ENCODE results near the gene YTHDF2. TPM values are rescaled to one million over a fixed set of nuclear protein-coding genes. Genes with fewer than 3 reads are reported as not detected.

The YTHDF2 gene
- total and polyA plus RNA-seq, 12 donors: 41.0 to 95.0 (median 67.7) TPM

DNA sequence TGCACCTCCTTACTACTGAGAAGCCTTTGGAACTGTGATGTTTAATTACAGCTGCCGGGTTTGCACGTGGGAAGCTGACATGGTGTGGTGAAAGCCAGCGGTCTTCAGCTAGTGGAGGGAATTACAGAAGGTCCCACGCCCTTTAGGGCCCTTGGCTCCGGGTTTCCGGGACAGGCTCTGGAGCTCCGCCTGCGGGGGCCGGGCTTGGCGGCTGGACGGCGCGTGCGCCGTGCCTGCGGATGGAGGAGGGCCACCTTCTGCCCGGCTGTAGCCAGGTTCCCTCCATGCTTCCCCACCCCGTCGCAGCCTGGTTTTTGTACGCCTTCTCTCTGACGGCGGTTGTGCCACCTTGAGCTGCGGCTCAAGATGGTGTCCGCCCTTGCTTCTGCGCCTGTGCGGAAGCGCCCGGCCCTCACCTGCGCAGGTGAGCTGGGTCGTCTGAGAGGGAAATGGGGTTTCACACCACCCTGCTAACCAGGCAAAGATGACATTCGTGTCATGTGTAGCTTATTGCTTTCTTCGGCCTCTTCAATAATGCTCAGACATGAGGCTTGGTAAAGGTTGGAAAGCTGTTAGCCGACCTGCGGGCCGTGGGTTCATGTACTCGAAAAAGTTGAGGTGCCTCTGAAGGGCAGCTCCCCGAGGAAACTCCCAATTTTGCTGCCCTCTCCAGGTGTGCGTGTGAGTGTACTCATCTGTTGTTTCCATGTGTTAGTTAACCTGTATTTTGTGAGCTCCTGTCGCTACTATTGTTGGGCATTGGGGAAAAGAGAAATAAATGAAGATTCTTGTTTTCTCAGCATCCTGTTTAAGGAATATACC is 38.6 kb downstream of the YTHDF2 start:
- intact Hi-C loops (cut with DNase I): no loop called here
- Histone ChIP-seq H3K4me3 (peak overlapping the region in 2 of 4 donors; percentile 40 to 45), H3K36me3 (replicated peaks in 1 of 2) (no peaks in the 10 kb centered on the region), H3K27ac (peak overlapping the region in 2 of 5 donors; percentile 4 to 37), H3K9me3 (replicated peaks in 1 of 3) (no peaks in the 10 kb centered on the region), H3K4me1 (replicated peaks in 1 of 2) (peaks cover 6 to 24% of the 10 kb centered on the region in 2 donors), H3K27me3 (no peaks in the 10 kb centered on the region)
- TF ChIP-seq POLR2A (IDR thresholded peaks at IDR 0.05): peak in 1 of 2 donors; percentile 13
- TF ChIP-seq, protein P1, sequence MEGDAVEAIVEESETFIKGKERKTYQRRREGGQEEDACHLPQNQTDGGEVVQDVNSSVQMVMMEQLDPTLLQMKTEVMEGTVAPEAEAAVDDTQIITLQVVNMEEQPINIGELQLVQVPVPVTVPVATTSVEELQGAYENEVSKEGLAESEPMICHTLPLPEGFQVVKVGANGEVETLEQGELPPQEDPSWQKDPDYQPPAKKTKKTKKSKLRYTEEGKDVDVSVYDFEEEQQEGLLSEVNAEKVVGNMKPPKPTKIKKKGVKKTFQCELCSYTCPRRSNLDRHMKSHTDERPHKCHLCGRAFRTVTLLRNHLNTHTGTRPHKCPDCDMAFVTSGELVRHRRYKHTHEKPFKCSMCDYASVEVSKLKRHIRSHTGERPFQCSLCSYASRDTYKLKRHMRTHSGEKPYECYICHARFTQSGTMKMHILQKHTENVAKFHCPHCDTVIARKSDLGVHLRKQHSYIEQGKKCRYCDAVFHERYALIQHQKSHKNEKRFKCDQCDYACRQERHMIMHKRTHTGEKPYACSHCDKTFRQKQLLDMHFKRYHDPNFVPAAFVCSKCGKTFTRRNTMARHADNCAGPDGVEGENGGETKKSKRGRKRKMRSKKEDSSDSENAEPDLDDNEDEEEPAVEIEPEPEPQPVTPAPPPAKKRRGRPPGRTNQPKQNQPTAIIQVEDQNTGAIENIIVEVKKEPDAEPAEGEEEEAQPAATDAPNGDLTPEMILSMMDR (IDR thresholded peaks at IDR 0.05): no peak
- 11 to 33% (median 19%) methylated on average over 11 to 39 of the region's 39 CpGs for WGBS, 4 donors
- peak; percentile 63 to 82 (median 76) for DNase-seq

DNA sequence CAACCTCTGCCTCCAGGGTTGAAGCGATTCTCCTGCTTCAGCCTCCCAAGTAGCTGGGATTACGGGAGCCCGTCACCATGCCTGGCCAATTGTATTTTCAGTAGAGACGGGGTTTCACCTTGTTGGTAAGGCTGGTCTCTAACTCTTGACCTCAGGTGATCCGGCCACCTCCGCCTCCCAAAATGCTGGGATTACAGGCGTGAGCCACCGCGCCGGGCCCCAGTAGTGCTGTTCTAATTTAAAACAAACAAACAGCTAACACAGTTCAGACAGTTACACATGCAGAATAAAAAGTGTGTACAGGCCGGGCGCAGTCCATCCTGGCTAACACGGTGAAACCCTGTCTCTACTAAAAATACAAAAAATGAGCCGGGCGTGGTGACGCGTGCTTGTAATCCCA is 39.6 kb downstream of the YTHDF2 start:
- Histone ChIP-seq H3K27me3 (no peaks in the 10 kb centered on the region), H3K27ac (no peak overlapping the region), H3K36me3 (replicated peaks in 1 of 2) (no peaks in the 10 kb centered on the region), H3K4me1 (replicated peaks in 1 of 2) (peaks cover 6 to 29% of the 10 kb centered on the region in 2 donors), H3K4me3 (no peak overlapping the region), H3K9me3 (replicated peaks in 1 of 3) (no peaks in the 10 kb centered on the region)
- WGBS, 4 donors: 96 to 98% (median 97%) methylated on average over 17 of the region's 17 CpGs
- no peak for DNase-seq
- intact Hi-C loops (cut with DNase I): no loop called here
- no peak for TF ChIP-seq POLR2A (IDR thresholded peaks at IDR 0.05)
- TF ChIP-seq, protein P1 (IDR thresholded peaks at IDR 0.05): no peak

DNA sequence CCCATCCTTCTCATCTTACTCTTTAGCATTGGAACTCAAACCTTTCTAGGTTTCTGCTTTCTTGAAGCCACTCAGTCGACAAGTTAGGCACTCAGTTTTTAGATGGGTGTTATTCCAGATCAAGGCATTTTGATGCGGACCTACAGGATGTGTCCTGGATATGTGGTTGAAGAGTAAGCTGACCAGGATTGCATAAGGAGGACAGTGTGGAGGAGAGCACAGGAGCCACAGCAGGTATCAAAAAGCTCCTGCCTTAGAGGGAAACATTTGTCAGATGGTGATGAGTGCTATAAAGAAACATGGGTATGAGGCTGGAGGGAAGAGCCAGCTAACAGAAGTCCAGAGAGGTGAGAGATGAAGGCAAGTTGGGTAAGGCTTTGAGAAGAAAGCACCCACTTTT is 41.3 kb downstream of the YTHDF2 start:
- TF ChIP-seq POLR2A (IDR thresholded peaks at IDR 0.05): no peak
- TF ChIP-seq, protein P1 (IDR thresholded peaks at IDR 0.05): no peak
- Histone ChIP-seq H3K27ac (no peak overlapping the region), H3K4me1 (replicated peaks in 1 of 2) (peaks cover 3 to 29% of the 10 kb centered on the region in 2 donors), H3K27me3 (no peaks in the 10 kb centered on the region), H3K4me3 (no peak overlapping the region), H3K36me3 (replicated peaks in 1 of 2) (no peaks in the 10 kb centered on the region), H3K9me3 (replicated peaks in 1 of 3) (no peaks in the 10 kb centered on the region)
- intact Hi-C loops (cut with DNase I): no loop called here
- WGBS, 4 donors: 86 to 91% (median 89%) methylated on average over 2 of the region's 2 CpGs
- DNase-seq: no peak

DNA sequence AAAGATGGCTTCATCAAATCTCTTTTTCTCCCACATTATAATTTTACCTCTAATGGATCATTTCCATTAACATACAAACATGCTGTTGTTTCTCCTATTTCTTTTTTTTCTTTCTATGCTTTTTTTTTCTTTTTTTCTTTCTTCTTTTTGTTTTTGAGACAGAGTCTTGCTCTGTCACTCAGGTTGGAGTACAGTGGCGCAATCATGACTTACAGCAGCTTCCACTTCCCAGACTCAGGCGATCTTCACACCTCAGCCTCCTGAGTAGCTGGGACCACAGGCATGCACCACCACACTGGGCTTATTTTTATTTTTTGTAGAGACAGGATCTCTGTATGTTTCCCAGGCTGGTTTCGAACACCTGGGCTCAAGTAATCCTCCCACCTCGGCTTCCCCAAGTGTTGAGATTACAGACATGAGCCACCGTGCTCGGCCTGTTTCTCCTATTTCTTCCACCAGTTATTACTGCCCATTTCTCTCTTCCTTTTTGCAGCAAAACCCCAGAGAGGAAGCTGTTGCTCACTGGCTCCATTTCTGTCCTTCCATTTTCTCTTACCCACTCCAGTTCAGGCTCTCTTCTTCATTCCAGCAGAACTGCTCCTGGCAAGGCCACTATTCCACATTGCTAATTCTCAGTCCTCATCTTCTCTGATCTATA is 43.1 kb downstream of the YTHDF2 start:
- H3K9me3 ChIP-seq (replicated peaks in 1 of 3): no peaks in the 10 kb centered on the region
- H3K4me1 ChIP-seq (replicated peaks in 1 of 2): peaks cover under 1 to 24% of the 10 kb centered on the region in 2 donors
- DNase-seq: peak in 1 of 7 donors; percentile 13
- intact Hi-C loops (cut with DNase I): loop anchor here in 1 of 2 donors (10.0 kb wide), 1 partner anchor 415 kb away; no protein-coding TSS in a partner anchor
- no peaks in the 10 kb centered on the region for H3K36me3 ChIP-seq (replicated peaks in 1 of 2)
- H3K27ac ChIP-seq: peak overlapping the region in 3 of 5 donors; percentile 11 to 68 (median 49)
- H3K4me3 ChIP-seq: no peak overlapping the region
- H3K27me3 ChIP-seq: no peaks in the 10 kb centered on the region
- 73 to 90% (median 83%) methylated on average over 6 of the region's 6 CpGs for WGBS, 4 donors
- TF ChIP-seq POLR2A (IDR thresholded peaks at IDR 0.05): no peak
- TF ChIP-seq, protein P1 (IDR thresholded peaks at IDR 0.05): no peak
